NOMO-1 (cell line): Measurements from ENCODE around the gene RPL14.
A peak's percentile ranks its signal among the peaks of the same experiment; 100 is the strongest.
"Not testable (repeated sequence)": the region's sequence is repeated elsewhere in the genome, so short reads cannot be mapped to it uniquely, and the experiment has no call there.

Source experiments
- DNase-seq, 2 experiments: peaks; one replicate each; lab custom pipeline; 2025; ENCODE audit not compliant: unreplicated experiment in 2 of 2; lab: John Stamatoyannopoulos, UW

Gene RPL14

GRCh38 chr3:40456940-40457823 is at the start of gene RPL14:
Gene RPL14, plus strand, starts transcription at chr3:40457339. Its CDS starts 133 bp downstream, at chr3:40457472.
- peak; percentile 91 to 92 for DNase-seq

- DNase-seq: peak in 1 of 2 experiments; percentile 1
Observed at GRCh38 chr3:40407611-40408010, 49.5 kb upstream of the RPL14 start.

- DNase-seq: no peak
Observed at GRCh38 chr3:40414270-40414669, 42.9 kb upstream of the RPL14 start.

- DNase-seq: no peak
Observed at GRCh38 chr3:40417845-40418543, 39.1 kb upstream of the RPL14 start.

GRCh38 chr3:40422861-40423260 is 34.3 kb upstream of the RPL14 start:
- DNase-seq: no peak

GRCh38 chr3:40427045-40427669 is 30.0 kb upstream of the RPL14 start:
- no peak for DNase-seq

- no peak for DNase-seq
Observed at GRCh38 chr3:40432793-40433192, 24.3 kb upstream of the RPL14 start.

- DNase-seq: no peak
Observed at GRCh38 chr3:40437889-40438288, 19.2 kb upstream of the RPL14 start.

- no peak for DNase-seq
Observed at GRCh38 chr3:40445062-40445461, 12.1 kb upstream of the RPL14 start.

GRCh38 chr3:40445880-40446279 is 11.3 kb upstream of the RPL14 start:
- no peak for DNase-seq

GRCh38 chr3:40450438-40450837 is 6.7 kb upstream of the RPL14 start:
- DNase-seq: no peak

GRCh38 chr3:40451551-40451950 is 5.6 kb upstream of the RPL14 start:
- no peak for DNase-seq

- no peak for DNase-seq
Observed at GRCh38 chr3:40452057-40452456, 5.1 kb upstream of the RPL14 start.

GRCh38 chr3:40452562-40452875 is 4.6 kb upstream of the RPL14 start:
- no peak for DNase-seq

- peak; percentile 98 to 99 for DNase-seq
Observed at GRCh38 chr3:40452876-40453730, 4.0 kb upstream of the RPL14 start.

- DNase-seq: no peak
Observed at GRCh38 chr3:40453933-40454332, 3.2 kb upstream of the RPL14 start.

- no peak for DNase-seq
Observed at GRCh38 chr3:40455328-40455727, 1.8 kb upstream of the RPL14 start.

- DNase-seq: no peak
Observed at GRCh38 chr3:40456279-40456939, 730 bp upstream of the RPL14 start.

GRCh38 chr3:40458473-40458872 is 1.3 kb downstream of the RPL14 start:
- no peak for DNase-seq

- not testable (repeated sequence) for DNase-seq
Observed at GRCh38 chr3:40460481-40460880, 3.3 kb downstream of the RPL14 start.
